RWPE1 (cell line): ENCODE measurements around the gene LAMB3.

ENCODE experiments used
- CTCF ChIA-PET: fragments of 350-600 bp; sonication (Branson Sonifier 250); formaldehyde crosslinking; extraction: SDS; loops from one replicate; lab custom pipeline; 2021; lab: Yijun Ruan, JAX
- POLR2A ChIA-PET: fragments of 400-600 bp; formaldehyde crosslinking; extraction: SDS; loops from one replicate; lab custom pipeline; 2020; ENCODE audit warnings: antibody characterized with exemption; ENCODE audit not compliant: low non-redundant PET; lab: Yijun Ruan, JAX
- DNase-seq: peaks from one replicate; pipeline ENCODE4 v3.0.0; 2012; ENCODE audit warnings: low spot score
- H3K27ac ChIP-seq: fragments of 450-650 bp; 2 replicates; pipeline ENCODE4 v1.5.1; 2017
- CTCF ChIP-seq: fragments of 450-650 bp; conservative IDR thresholded peaks from 2 replicates; pipeline ENCODE4 v1.5.1; 2017; ENCODE audit warnings: low read depth, mild to moderate bottlenecking

LAMB3 gene

GRCh38 chr1:209621286-209621685, 30.9 kb downstream of the LAMB3 start:
- DNase-seq, result no peak
- peak overlapping the region; percentile 28; the same call in 1 of the 2 replicates for H3K27ac ChIP-seq
- POLR2A ChIA-PET, result no interaction called here
- CTCF ChIA-PET, result no interaction called here
- TF ChIP-seq CTCF, result no peak

- ChIA-PET CTCF (no interaction called here), POLR2A (no interaction called here)
- no peak for TF ChIP-seq CTCF
- 0 out of 2 replicates have a peak overlapping the region, but pooled peaks have one; percentile 28 for H3K27ac ChIP-seq
- no peak for DNase-seq
Observed at GRCh38 chr1:209620487-209620884, 31.7 kb downstream of the LAMB3 start.

GRCh38 chr1:209619696-209620486, 32.3 kb downstream of the LAMB3 start:
- DNase-seq, result no peak
- TF ChIP-seq CTCF, result no peak
- H3K27ac ChIP-seq, result no peak overlapping the region
- POLR2A ChIA-PET, result no interaction called here
- CTCF ChIA-PET, result interaction anchor here (0.7 kb wide), 1 partner anchor 128 kb away, joined by 4 read pairs; no protein-coding TSS in a partner anchor

GRCh38 chr1:209618756-209619420, 33.3 kb downstream of the LAMB3 start:
- ChIA-PET POLR2A (no interaction called here), CTCF (interaction anchor here (0.7 kb wide), 1 partner anchor 129 kb away, joined by 4 read pairs; no protein-coding TSS in a partner anchor)
- DNase-seq, result no peak
- no peak for TF ChIP-seq CTCF
- H3K27ac ChIP-seq, result no peak overlapping the region

GRCh38 chr1:209618291-209618690, 33.9 kb downstream of the LAMB3 start:
- H3K27ac ChIP-seq, result no peak overlapping the region
- no peak for TF ChIP-seq CTCF
- CTCF ChIA-PET, result no interaction called here
- POLR2A ChIA-PET, result no interaction called here
- no peak for DNase-seq

- no peak overlapping the region for H3K27ac ChIP-seq
- TF ChIP-seq CTCF, result no peak
- CTCF ChIA-PET, result interaction anchor here (0.8 kb wide), 1 partner anchor 10 kb away, joined by 4 read pairs; no protein-coding TSS in a partner anchor
- no peak for DNase-seq
- POLR2A ChIA-PET, result no interaction called here
Observed at GRCh38 chr1:209617755-209618154, 34.5 kb downstream of the LAMB3 start.
